ENCODE data around the gene ZNF366.
A peak's percentile ranks its signal among the peaks of the same experiment; 100 is the strongest.

ZNF366 gene

GRCh38 chr5:72402381-72402890 is 104.8 kb downstream of the ZNF366 start:
- peak; percentile 79 for DNase-seq

DNA sequence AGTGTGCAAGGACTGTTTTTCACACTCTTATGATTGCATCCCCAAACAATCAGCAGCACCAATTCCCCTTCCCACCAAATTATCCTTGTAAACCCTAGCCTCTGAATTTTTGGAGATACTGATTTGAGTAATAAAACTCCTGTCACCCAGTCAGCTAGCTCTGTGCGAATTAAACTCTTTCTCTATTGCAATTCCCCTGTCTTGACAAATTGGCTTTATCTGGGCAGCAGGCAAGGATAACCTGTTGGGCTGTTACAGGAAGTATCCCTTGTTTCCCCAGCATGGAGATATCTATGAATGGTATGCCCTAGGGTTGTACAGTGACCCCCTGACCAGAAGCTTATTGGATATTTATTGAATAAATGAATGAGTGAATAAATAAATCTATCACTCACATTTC is 106.3 kb downstream of the ZNF366 start:
- DNase-seq: no peak

- no peak for DNase-seq
Observed at GRCh38 chr5:72397836-72398235, 109.4 kb downstream of the ZNF366 start.

- DNase-seq: no peak
Observed at GRCh38 chr5:72394688-72395087, 112.5 kb downstream of the ZNF366 start.

DNA sequence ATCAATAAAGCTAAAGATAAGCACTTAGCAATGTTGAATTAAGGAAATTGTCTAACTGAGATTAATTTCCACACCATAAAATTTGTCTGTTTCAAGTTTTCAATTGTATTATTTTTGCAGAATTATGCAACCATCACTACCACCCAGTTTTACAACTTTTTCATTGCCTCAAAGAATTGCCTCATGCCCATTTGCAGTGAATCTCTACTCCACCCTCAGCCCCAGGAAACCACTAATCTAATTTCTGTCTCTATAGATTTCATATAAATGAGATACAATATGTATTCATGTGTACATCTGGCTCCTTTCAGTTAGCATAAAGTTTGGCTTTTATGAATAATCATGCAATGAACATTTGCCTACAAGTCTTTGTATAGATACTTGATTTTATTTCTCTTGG is 114.2 kb downstream of the ZNF366 start:
- no peak for DNase-seq
